Stimulated activated CD4-positive, alpha-beta T cell treated with anti-CD3 and anti-CD28 coated beads, Interleukin-12 subunit alpha, Interleukin-12 subunit beta, amount 100 ng/mL, for 24 hours (primary cell): Measurements from ENCODE around the gene SLC35G6.
"Not testable (repeated sequence)": the region's sequence is repeated elsewhere in the genome, so short reads cannot be mapped to it uniquely, and the experiment has no call there.

Source experiments
- DNase-seq, 2 experiments: peaks; one replicate each; pipeline ENCODE4 v3.0.0-alpha.2; 2020; ENCODE audit warnings: low read depth in 2 of 2

SLC35G6 gene

DNA sequence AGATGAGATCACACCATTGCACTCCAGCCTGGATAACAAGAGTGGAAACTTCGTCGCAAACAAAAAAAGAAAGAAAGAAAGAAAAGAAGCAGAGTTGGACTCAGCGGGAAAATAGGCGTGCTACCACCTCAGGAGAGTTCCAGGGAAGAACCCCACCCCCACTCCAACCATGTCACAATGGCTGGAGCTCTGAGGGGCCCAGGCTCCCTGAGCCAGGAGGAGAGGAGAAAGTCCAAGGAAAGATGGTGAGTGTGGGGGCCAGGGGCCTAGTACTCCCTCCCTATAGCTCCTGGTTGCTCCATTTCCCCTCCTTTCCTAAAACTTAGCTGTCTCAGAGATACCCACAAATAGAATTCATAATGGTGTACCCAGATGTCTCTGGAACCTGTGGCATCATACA is at the start of gene SLC35G6:
Gene SLC35G6 (plus strand): TSS at position 172 of the 400 bp plus-strand sequence. CDS start 71 bp downstream, at position 243.
- DNase-seq, result not testable (repeated sequence)

GRCh38 chr17:7432296-7432695 is 49.0 kb upstream of the SLC35G6 start:
- no peak for DNase-seq

- peak in 1 of 2 experiments; percentile 56 for DNase-seq
Measured at GRCh38 chr17:7435676-7436555, 45.3 kb upstream of the SLC35G6 start.

GRCh38 chr17:7436556-7437368 is 44.5 kb upstream of the SLC35G6 start:
- peak; percentile 57 to 73 for DNase-seq

DNA sequence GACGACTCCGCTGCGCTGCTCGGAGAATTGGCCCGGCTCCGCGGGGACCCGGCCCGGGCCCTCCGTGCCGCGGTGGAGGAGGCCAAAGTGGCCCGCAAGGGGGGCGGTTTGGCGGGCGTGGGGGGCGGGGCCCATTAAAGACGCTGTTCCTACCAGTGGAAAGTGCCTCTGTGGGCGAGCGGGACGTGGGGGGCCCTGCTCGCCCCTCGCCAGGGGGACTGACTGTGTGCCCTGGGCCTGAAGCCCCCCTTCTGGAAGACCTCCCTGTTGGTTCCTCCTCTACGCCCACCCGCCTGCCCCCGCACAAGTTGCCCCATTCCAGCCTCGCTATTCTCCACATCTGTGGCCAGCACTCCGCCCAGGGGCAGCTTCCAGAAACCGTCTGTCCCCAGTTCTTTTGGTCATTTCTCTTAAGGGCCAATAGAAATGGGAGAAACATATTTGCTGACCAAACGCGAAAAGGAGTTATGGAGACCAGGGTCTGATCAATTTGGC is 43.8 kb upstream of the SLC35G6 start:
- DNase-seq, result no peak

DNA sequence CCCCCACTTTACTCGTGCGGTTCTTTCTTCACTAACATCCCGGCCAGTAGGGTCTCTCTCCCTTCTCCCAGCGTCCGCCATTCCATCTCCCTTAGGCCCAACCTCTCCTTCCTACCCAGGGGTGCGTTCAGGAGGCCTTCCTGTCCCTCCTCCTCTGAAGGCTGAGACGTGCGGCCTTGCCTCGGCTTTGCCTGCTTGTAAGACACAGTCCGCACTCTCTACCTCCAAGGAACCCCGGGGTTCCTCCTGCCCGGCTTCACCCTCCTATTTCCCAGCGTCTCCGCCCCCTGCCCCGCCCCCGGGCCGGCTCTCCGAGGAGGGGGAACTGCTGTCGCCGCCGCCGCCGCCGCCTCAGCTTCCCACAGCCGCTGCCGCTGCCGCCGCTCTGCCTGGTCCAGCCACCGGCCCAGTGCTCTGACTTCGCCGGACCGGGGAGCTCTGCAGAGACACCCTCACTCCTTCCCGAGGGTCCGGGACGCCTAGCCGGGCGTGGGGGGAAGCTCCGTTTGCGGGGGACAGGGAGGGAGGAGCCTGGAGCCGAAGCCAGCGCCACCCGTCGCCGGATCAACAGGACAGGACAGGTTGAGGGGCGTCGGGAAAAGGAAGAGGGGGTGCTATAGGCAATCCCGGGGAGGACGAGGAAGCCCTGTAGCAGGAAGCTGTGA is 43.2 kb upstream of the SLC35G6 start:
- peak in 1 of 2 experiments; percentile 67 for DNase-seq

DNA sequence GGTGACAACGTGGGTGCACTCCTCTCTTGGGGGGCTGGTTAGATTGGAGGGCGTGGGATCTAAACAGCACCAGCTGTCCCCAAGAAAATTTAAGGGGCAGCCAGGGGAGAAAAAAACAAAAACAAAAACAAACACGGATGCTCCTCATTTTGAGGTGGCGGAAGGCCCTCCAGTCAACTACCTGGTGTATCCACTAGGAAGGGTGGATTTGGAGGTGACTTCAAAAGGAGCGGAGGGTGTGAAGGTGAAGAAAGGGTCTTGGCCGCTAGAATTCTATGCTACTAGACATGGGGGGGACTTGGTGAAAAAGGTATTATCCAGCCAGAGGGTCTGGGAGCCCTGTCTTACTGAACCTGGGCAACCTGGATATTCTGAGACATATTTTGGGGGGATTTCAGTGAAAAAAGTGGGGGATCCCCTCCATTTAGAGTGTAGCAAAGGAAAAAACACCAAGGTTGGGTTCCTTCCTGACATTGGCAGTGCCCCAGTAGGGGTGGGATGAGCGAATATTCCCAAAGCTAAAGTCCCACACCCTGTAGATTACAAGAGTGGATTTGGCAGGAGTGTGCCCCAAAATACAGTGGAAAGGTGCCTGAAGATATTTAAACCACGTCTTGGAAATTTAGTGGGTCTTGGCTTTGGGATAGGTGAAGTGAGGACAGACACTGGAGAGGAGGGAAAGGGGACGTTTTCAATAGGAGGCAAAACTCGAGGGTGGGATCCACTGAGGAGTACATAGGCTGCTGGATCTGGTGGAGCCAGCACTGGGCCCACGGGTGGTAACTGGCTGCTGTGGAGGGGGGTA is 42.4 kb upstream of the SLC35G6 start:
- no peak for DNase-seq

DNA sequence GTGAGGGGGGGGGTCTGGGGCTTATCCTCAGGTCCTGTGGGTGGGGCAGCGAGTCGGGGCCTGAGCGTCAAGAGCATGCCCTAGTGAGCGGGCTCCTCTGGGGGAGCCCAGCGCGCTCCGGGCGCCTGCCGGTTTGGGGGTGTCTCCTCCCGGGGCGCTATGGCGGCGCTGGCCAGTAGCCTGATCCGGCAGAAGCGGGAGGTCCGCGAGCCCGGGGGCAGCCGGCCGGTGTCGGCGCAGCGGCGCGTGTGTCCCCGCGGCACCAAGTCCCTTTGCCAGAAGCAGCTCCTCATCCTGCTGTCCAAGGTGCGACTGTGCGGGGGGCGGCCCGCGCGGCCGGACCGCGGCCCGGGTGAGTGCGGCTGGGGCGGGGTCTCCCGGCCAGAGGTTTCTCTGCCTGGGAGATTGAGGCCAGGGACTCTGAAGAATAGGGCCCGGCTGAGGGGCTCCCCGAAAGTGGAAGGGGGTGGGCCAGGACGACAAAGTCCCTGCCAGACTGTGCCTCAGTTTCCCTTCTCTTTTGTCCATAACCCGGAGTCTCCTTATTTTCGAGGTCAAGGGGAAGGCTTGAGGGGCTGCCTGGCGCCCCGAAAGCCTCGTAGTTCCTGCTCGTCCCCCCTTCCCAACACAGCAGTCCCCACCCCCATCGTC is 41.7 kb upstream of the SLC35G6 start, which contains the start of gene FGF11:
Gene FGF11 (plus strand): TSS at position 51 of the 651 bp plus-strand sequence. CDS start 109 bp downstream, at position 160.
- DNase-seq, result no peak

DNA sequence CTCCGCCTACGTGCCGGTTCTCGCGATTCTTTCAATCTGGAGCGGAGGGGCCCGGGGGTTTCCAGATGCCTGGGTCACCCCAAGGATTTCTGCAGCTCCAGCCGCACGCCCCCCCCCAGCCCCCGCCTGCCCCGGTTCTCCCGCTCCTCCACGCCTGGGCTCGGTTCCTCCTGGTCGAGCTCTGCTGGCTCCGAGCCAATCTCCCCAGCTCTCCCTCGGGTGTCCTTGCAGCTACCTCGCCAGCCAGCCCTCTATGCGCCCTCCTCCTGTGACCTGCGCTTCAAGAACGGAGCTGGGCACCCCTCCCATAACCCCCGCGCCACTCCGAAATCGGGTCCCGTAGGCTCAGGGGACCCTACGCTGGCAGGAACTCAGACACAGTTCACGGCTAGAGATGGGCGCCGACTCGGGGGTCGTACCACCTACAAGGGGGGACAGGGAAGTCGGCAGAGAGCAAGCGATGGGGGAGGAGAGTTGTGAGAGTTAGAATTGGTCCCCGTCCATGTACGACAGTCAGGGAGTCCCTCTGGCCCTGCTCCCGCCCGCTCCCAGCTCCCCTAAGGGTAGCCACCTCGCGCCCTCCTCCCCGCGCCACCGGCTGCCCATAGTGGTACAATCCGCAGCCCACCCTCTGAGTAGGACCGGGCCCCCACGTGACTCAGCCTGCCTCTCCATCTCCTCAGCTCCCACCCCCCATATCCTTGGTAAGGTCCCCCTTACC is 41.0 kb upstream of the SLC35G6 start:
- DNase-seq, result no peak

DNA sequence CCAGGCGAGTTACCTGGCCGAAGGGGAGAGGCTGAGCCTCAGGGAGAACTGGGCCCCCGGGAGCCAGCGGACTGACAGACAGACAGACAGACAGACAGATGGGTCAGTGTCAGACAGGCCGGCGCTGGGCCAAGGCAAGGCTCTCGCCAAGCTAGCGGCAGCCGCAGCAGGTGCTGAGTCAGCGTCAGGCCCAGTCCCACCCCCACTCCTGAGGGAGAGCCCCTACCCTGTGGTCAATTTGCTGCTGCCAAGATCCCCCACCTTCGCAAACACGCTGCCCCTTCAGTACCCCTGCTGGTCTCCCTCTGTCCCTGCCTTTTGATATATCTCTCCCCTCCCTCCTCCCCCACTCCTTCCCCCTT is 40.4 kb upstream of the SLC35G6 start:
- DNase-seq, result no peak

DNA sequence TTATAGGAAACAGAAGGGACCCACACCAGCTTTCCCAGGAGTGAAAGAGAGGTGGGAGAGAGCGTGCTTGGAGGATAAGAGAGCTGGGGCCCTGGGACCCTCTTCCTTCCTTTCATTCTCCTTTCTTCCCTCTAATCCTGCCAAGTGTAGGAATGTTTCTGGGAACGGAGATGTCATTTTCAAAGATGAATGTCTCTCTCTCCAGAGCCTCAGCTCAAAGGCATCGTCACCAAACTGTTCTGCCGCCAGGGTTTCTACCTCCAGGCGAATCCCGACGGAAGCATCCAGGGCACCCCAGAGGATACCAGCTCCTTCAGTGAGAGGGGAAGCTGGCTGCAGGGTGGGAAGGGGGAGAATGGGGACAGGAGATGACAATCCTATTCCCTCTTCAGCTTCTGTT is 40.0 kb upstream of the SLC35G6 start:
- no peak for DNase-seq

DNA sequence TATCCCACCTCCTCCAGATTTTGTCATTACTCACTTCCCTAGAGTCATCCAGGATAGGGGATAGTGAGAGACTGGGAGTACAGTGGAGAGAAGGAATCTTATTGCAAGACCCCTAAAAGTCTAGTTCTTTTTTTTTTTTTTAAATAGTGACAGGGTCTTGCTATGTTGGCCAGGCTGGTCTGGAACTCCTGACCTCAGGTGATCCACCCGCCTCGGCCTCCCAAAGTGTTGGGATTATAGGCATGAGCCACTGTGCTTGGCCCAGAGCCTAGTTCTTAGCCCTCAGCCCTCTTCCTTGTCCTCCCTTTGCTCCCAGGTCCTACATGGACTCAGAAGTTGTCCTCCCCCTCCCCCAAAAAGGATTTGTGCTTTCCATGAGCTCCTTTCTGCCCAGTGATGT is 39.1 kb upstream of the SLC35G6 start:
- DNase-seq, result no peak

DNA sequence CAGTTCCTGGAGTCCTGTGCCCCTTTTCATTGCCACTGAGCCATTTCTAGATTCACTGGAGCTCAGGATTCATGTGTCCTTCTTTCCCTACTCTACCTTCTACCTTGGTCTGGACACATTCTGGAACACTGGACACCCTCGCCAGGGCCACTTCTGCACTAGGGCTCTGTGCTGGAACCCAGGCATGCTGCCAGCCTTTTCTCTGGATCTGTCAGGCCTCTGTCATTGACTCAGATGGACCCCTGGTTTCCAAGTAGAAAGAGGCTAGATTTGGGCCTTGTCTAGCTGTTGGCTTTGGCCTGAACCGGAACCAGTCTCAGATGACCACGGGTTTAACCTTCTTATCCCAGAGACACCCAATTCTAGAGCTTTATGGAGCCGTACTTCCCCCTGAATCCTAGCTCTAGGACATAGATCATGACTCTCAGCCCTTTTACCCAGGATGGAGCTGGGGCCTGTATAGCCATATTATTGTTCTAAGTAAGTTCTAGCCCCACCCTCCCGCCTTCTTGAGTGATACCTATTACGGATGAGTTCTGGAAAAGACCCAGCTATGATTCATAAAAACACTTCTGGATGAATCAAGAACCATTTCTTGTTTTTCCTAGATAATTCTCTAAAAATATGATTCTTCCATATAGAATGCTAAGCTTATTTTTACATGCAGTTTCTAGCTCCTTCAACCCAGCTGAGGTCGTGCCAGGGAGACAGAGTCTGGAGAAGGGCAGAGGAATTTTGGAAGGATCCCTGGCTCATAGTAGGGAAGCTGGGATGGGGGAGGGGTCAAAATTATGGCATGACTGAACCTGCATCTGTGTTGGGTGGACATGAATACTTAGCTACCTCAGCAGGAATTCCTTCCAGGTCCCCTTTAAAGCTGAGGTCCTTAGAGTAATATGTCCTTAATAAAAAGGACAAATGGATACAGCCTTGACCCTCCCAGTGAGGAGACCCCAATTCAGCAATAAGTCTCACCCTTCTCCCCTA is 37.5 kb upstream of the SLC35G6 start:
- no peak for DNase-seq

DNA sequence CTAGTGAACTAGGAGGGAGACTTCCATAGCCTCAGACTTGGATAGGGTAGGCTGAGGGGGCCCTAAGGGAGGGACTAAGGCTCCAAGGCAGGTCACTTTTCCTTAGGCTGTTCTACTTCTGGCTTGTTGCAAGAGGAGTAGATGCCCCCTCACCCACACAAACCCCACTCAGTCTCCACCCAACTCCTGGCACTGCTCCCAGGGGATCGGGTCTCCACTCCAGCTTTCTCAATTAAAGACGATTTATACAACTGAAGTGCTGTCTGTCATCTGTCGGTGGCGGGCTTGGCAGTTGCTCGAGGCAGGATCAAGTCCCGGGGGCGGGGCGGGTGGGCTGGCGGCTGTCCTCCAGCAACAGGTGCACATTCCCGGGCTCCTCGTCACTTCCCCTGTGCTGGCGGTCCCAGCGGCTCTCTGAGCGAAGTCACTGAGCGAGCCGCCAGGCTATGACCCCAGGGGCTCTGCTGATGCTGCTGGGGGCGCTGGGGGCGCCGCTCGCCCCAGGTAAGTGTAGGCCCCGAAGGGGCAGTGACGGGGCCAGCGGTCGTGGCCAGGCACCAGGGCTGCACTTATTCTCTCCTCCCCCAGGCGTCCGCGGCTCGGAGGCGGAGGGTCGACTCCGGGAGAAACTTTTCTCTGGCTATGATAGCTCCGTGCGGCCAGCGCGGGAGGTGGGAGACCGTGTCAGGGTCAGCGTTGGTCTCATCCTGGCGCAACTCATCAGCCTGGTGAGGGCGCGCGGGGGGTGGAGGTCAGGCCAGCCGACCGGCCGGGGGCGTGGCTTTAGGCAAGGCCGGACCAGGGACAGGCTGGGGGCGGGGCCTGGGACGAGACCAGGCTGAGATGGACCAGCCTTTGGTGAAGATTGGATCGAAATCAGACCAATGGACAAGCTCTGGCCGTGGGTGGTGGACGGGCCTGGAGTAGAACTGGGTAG is 36.3 kb upstream of the SLC35G6 start, which contains the start of gene CHRNB1:
Gene CHRNB1 (plus strand): TSS at position 380 of the 937 bp plus-strand sequence. CDS start 67 bp downstream, at position 447.
- DNase-seq, result no peak

DNA sequence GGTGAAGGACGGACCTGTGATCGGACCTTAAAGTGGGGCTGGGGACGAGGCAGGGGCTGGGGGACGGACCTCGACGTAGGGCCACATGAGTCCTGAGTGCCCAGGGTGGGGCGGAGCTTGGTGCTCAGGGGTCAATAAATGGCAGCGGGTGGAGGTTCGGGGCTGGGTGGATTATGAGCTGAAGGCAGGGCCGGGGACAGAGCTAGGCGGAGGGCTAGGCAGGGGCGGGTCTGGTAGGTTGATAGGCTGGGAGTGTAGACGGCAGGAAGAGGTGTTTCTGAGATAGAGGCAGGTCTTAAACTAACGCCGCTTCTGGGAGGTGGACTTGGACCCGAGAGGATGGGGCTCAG is 35.7 kb upstream of the SLC35G6 start:
- DNase-seq, result no peak

DNA sequence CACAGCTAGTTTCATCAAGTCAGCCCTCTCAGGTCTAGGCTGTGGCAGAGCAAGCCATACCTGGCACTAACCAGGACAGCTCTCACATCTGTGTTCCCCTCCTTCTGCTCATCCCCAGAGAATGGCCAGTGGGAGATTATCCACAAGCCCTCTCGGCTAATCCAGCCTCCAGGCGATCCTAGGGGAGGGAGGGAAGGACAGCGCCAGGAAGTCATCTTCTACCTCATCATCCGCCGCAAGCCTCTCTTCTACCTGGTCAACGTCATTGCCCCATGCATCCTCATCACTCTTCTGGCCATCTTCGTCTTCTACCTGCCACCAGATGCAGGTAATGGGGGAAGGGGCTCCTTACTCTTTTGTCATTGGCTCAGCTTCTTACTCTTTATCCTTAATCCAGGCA is 32.8 kb upstream of the SLC35G6 start:
- no peak for DNase-seq

GRCh38 chr17:7459961-7460545 is 21.2 kb upstream of the SLC35G6 start:
- DNase-seq, result no peak
